GM12864 (cell line): ENCODE data around the gene TMEM178B.

Source experiments
- DNase-seq: peaks from one replicate; pipeline ENCODE4 v3.0.0-alpha.2; 2011; ENCODE audit warnings: low read depth
- H3K4me3 ChIP-seq: 2 replicates; pipeline ENCODE4 v1.5.1; 2011; ENCODE audit warnings: mild to moderate bottlenecking, low read depth, low read length, control low read depth
- TF ChIP-seq, protein P1 (sequence below): IDR thresholded peaks from 2 replicates; pipeline ENCODE4 v1.5.1; 2011; ENCODE audit warnings: low read depth, mild to moderate bottlenecking, moderate library complexity, low read length, control low read depth, inconsistent platforms; ENCODE audit errors: missing control alignments

The TMEM178B gene

DNA sequence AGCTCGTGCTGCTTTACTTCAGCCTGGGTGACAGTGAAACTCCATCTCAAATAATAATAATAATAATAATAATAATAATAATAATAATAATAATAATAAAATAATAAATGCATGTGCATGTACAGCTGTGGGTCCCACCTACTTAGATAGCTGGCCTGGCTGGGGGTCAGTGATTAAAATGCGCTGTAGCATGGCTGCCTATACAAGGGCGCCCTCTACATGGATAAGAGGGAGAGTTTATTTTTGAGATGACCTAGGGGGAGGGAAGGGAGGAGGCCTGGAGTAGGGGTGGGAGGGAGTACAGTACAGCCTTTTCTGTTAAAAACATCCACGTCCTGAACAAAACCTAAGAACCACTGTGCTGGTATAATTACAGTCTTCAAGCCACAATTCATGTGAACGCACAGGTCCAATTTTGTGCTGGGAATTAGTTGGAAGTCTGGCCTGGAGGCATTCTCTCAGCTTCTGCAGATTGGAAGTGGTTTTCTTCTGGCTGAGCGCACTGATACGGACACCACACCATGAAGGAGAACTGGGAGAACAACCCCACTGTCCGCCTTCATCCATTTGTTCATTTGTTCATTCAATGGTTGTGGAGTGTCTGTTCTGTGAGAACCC is 146.5 kb downstream of the TMEM178B start:
- no peak overlapping the region for H3K4me3 ChIP-seq
- TF ChIP-seq, protein P1, sequence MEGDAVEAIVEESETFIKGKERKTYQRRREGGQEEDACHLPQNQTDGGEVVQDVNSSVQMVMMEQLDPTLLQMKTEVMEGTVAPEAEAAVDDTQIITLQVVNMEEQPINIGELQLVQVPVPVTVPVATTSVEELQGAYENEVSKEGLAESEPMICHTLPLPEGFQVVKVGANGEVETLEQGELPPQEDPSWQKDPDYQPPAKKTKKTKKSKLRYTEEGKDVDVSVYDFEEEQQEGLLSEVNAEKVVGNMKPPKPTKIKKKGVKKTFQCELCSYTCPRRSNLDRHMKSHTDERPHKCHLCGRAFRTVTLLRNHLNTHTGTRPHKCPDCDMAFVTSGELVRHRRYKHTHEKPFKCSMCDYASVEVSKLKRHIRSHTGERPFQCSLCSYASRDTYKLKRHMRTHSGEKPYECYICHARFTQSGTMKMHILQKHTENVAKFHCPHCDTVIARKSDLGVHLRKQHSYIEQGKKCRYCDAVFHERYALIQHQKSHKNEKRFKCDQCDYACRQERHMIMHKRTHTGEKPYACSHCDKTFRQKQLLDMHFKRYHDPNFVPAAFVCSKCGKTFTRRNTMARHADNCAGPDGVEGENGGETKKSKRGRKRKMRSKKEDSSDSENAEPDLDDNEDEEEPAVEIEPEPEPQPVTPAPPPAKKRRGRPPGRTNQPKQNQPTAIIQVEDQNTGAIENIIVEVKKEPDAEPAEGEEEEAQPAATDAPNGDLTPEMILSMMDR: peak; percentile 24
- no peak for DNase-seq

DNA sequence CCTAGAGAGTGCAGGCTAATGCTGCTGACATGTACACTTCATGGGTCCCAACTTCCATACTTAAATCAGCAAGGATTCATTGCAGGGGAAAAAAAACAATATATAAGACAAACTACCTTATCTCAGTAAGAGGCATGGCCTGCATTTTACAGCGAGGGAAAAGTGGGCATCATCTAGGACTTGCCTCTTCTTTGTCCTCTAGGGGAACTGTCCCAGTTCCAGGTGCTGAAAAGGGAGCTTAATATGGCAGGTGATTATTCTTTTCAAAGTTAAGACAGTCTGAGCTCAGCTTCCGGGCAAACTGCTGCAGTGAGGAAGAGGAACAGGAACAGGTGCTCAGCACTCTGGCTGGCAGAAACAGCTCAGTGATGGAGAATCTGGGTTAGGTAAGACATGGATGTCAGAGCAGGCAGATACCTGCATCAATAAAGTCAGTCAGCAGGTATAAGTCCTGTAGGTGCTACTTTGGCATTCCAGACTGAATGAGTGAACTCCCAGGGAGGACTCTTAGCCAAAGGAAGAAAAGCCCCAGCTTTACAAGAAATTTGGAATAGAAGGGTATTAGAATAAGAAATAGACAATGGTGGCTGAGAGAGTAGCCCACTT is 147.2 kb downstream of the TMEM178B start:
- DNase-seq: no peak
- TF ChIP-seq, protein P1: no peak
- no peak overlapping the region for H3K4me3 ChIP-seq

DNA sequence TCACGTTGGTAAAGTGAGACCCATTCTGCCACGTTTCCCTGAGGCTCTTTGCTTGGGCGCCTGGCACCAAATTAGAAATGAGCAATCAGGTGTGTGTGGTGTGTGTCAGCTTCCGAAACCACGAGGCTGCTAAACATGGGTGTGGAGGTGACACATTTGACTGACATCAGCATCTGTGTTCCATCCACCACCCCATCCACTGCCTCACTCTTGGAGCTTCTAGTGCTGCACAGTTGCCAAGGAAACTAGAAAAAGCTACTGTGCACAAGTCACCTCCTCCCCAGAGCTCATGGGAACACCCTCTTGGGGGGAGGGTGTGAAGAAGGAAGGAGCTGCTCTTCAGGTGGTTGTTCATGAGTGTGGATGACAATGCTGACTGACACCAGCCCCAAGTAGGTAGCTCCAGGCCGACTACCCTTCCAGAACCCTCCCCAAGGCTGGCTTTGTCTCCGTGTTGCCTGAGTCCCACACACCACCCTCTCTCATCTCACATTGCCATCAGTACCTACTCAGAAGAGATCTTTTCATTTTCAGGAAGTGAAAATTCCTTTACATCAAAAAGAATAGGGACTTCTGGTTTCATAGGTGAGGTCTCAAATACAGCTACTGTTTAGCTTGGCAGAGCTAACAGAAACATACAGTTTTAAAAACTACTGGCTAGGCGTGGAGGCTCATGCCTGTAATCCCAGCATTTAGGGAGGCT is 152.2 kb downstream of the TMEM178B start:
- no peak for DNase-seq
- TF ChIP-seq, protein P1: no peak
- no peak overlapping the region for H3K4me3 ChIP-seq

DNA sequence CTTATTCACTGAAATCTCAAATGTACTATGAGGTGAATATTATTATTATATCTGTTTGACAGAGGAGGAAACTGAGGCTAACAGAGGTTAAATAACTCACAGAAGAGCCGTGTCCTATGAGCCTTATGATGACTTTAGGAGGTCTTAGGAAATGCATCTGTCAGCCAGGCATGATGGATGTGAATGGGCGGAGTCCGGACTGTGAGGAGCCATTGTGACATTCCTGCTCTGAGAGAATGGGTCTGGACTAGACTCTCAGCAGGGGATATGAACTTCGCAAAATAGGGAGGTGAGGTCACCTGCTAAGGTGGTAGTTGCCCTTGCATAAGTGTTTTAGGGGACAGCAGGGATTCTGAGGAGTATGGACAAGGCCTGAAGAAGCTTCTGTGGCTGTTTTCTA is 153.6 kb downstream of the TMEM178B start:
- TF ChIP-seq, protein P1: no peak
- DNase-seq: no peak
- no peak overlapping the region for H3K4me3 ChIP-seq

DNA sequence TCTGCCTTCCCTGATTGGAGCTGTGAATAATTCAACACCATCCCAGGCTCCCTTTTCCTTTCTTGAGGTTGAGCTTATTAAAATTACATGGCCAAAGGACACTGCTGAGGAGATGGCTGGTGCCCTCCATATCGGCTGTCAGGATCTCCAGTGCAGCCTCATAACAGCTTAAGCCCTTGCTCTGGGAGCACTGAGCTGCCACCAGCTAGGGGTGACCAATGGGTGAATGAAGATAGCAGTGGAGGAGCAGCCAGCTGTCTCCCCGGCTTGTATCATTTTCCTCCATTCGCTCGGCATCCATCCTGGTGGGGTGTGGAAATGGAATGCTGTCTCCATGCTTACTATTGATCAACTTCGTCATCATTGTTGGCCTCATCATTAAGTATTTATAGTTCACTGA is 154.6 kb downstream of the TMEM178B start:
- H3K4me3 ChIP-seq: no peak overlapping the region
- no peak for DNase-seq
- TF ChIP-seq, protein P1: no peak

DNA sequence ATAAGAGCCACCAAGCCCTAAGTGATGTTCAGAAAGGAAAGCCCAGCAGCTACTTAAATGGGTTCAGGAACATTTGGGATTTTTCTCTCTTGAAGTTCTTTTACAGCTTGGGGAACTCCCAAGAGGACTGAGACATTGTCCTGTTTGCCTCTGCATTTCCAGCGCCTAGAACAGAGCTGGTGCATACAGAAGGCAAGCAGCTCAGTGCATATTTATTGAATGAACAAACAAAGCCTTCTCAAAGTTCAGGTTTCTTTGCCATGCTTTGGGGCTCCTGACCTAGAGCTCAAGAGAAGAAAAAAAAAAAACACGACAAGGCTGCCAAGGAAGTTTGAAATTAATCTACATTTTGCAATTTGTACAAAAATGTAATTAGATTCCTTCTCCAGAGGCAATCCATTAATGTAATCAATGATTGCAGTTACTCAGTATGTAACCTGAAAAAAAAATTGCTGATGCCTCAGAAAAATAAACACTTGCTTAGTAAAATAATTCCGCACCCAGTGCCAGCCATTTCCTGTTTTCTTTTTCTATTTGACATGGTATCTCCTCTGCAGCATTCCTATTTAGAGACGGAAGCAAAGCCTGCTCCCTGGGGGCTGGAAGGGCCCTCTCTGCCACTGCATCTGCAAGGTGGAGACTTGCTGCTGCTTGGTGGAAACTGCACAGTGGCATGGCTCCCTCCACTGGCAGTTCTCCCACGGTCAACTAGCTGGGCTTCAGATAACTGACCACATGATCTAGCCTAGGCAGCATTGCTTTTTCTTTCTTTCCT is 157.3 kb downstream of the TMEM178B start:
- TF ChIP-seq, protein P1: peak; percentile 38
- DNase-seq: no peak
- no peak overlapping the region for H3K4me3 ChIP-seq
